Lower leg skin (tissue), 3 donors: Measurements from ENCODE around the gene EMC1.

ENCODE experiments used
- POLR2A ChIP-seq, 2 donors: fragments of 450-650 bp; IDR thresholded peaks; one replicate each; pipeline ENCODE4 v1.6.1; 2016 to 2017; ENCODE audit warnings: antibody characterized with exemption in 2 of 2, mild to moderate bottlenecking in 1 of 2, moderate library complexity in 1 of 2
- TF ChIP-seq, protein P1 (sequence below), 3 donors: fragments of 450-650 bp; IDR thresholded peaks; one replicate each; pipeline ENCODE4 v1.5.1; 2016; ENCODE audit warnings: antibody characterized with exemption in 3 of 3, mild to moderate bottlenecking in 3 of 3, moderate library complexity in 2 of 3

DNA sequence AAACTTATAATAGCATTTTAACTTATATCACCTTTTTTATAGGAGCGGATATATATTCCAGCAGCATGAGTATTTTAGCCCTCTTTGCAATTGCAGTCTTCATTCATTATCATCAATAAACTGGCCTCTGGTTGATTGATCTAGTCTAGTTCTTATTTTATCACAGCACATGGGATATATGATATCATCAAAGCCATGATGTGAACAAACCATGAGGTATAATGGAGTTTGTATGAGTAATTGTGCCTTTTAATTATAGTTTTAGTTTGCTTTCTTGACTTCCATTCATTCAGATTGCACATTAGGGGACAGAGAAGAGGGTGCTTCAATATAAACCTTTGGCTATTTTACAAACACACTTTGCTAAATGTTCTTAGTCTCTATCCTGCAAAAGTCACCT is 37.7 kb downstream of the EMC1 start:
- TF ChIP-seq, protein P1, sequence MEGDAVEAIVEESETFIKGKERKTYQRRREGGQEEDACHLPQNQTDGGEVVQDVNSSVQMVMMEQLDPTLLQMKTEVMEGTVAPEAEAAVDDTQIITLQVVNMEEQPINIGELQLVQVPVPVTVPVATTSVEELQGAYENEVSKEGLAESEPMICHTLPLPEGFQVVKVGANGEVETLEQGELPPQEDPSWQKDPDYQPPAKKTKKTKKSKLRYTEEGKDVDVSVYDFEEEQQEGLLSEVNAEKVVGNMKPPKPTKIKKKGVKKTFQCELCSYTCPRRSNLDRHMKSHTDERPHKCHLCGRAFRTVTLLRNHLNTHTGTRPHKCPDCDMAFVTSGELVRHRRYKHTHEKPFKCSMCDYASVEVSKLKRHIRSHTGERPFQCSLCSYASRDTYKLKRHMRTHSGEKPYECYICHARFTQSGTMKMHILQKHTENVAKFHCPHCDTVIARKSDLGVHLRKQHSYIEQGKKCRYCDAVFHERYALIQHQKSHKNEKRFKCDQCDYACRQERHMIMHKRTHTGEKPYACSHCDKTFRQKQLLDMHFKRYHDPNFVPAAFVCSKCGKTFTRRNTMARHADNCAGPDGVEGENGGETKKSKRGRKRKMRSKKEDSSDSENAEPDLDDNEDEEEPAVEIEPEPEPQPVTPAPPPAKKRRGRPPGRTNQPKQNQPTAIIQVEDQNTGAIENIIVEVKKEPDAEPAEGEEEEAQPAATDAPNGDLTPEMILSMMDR (IDR thresholded peaks at IDR 0.05): no peak
- TF ChIP-seq POLR2A (IDR thresholded peaks at IDR 0.05): no peak
